ENCODE measurements around the gene APOB. TPM values are rescaled to one million over a fixed set of nuclear protein-coding genes. Genes with fewer than 3 reads are reported as not detected.

Gene APOB
- total and polyA plus RNA-seq, 2 of the 13 experiments (the other 11 are each of a cell fraction or from before 2014, with no cell fraction given), result 1,569 to 2,515 TPM

DNA sequence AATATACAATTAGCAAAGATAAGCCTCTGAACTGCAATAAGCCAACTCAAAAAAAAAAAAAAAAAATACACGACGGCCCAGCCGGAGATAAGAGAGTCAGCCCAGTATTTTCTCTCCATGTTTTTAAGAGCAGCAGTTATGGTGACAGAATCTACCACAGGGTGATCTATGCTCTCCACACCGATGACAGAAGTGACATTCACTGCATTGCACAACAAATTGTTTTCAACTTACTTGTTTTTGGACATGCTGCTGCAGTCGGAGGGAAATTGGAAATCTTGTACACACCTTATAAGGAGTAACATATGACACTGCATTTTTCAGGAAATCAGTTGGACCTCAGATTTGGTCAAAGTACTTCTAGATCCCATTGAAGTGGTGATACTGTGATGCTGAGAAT is 23.3 kb upstream of the APOB start (continued):
- TF ChIP-seq ZBTB49 (CRISPR knock-in tag; IDR thresholded peaks at IDR 0.05; ENCODE audit: borderline replicate concordance), result no peak
- peak; percentile 41; the same call in 1 of the 2 replicates for TF ChIP-seq ZMYM4 (CRISPR knock-in tag; IDR thresholded peaks at IDR 0.05)
- peak; percentile 73; the same call in 1 of the 2 replicates for TF ChIP-seq SNAPC2 (CRISPR knock-in tag; IDR thresholded peaks at IDR 0.05)
- TF ChIP-seq KDM5A (IDR thresholded peaks at IDR 0.05; ENCODE audit: borderline replicate concordance, low read length), result no peak
- TF ChIP-seq, protein P1, sequence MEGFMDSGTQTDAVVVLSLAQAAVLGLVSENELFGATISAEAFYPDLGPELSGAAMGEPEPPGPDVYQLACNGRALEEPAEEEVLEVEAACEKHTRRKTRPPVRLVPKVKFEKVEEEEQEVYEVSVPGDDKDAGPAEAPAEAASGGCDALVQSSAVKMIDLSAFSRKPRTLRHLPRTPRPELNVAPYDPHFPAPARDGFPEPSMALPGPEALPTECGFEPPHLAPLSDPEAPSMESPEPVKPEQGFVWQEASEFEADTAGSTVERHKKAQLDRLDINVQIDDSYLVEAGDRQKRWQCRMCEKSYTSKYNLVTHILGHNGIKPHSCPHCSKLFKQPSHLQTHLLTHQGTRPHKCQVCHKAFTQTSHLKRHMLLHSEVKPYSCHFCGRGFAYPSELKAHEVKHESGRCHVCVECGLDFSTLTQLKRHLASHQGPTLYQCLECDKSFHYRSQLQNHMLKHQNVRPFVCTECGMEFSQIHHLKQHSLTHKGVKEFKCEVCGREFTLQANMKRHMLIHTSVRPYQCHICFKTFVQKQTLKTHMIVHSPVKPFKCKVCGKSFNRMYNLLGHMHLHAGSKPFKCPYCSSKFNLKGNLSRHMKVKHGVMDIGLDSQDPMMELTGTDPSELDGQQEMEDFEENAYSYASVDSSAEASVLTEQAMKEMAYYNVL (CRISPR knock-in tag; IDR thresholded peaks at IDR 0.05; ENCODE audit: borderline replicate concordance), result peak; percentile 64; the same call in 1 of the 2 replicates
- peak; percentile 89 for TF ChIP-seq PAXIP1 (CRISPR knock-in tag; conservative IDR thresholded peaks at IDR 0.05)
- 0 out of 4 replicates have a peak, but pooled peaks of 1 of the 2 experiments have one; percentile 42 for TF ChIP-seq ATF4 (CRISPR knock-in tag; IDR thresholded peaks at IDR 0.05)
- no peak for TF ChIP-seq SP1 (IDR thresholded peaks at IDR 0.05)
- TF ChIP-seq SP1 (CRISPR knock-in tag; IDR thresholded peaks at IDR 0.05), result no peak
- TF ChIP-seq HMGXB3 (CRISPR knock-in tag; IDR thresholded peaks at IDR 0.05; ENCODE audit: borderline replicate concordance), result 0 out of 2 replicates have a peak, but pooled peaks have one; percentile 21
- TF ChIP-seq NR1H2 (CRISPR knock-in tag; IDR thresholded peaks at IDR 0.05; ENCODE audit: borderline replicate concordance, low read depth), result no peak

Measured in HepG2 (cell line).